Naive thymus-derived CD8-positive, alpha-beta T cell (primary cell): ENCODE data around the gene TIMELESS. TPM values are rescaled to one million over a fixed set of nuclear protein-coding genes. Genes with fewer than 3 reads are reported as not detected.
A peak's percentile ranks its signal among the peaks of the same experiment; 100 is the strongest.

Experiments used
- ATAC-seq, 2 donors: fragments of 150-1000 bp; cut with Tn5 transposase in 1 of 2; sonication (Bioruptor Pico), chemical (Tn5 transposase) in 1 of 2; 1 replicate in 1 of 2; 2 replicates in 1 of 2; pipeline ENCODE4 v1.10.0; 2021; ENCODE audit warnings: mild to moderate bottlenecking in 2 of 2, moderate library complexity in 2 of 2
- POLR2A ChIA-PET: fragments of 350-600 bp; sonication (Branson Sonifier 250); formaldehyde crosslinking; loops from one replicate; lab custom pipeline; 2021; ENCODE audit warnings: antibody characterized with exemption; lab: Charles Lee
- DNase-seq, 10 donors: peaks; one replicate each; pipeline versions ENCODE4 v3.0.0 to v3.0.0-alpha.2; 2020 to 2022
- H3K27ac Mint-ChIP-seq, 10 donors: one replicate each; pipeline ENCODE4 v1.8.0; 2020 to 2022; ENCODE audit warnings: mild to moderate bottlenecking in 10 of 10, mixed read lengths in 10 of 10, moderate library complexity in 4 of 10, inconsistent platforms in 1 of 10
- H3K27me3 Mint-ChIP-seq, 5 donors: one replicate each; pipeline ENCODE4 v1.8.0; 2021 to 2022; ENCODE audit warnings: mixed read lengths in 5 of 5
- H3K36me3 Mint-ChIP-seq, 3 donors: one replicate each; pipeline ENCODE4 v1.8.0; 2020 to 2022; ENCODE audit warnings: mixed read lengths in 3 of 3, mild to moderate bottlenecking in 2 of 3, inconsistent platforms in 1 of 3
- H3K4me1 Mint-ChIP-seq, 4 donors: one replicate each; pipeline ENCODE4 v1.8.0; 2021 to 2022; ENCODE audit warnings: mixed read lengths in 4 of 4
- H3K4me3 Mint-ChIP-seq, 10 donors: one replicate each; pipeline ENCODE4 v1.8.0; 2020 to 2022; ENCODE audit warnings: mild to moderate bottlenecking in 10 of 10, mixed read lengths in 10 of 10, moderate library complexity in 6 of 10, inconsistent platforms in 1 of 10
- H3K9me3 Mint-ChIP-seq, 9 donors: one replicate each; pipeline ENCODE4 v1.8.0; 2020 to 2022; ENCODE audit warnings: mixed read lengths in 9 of 9, mild to moderate bottlenecking in 3 of 9, inconsistent platforms in 1 of 9, moderate library complexity in 1 of 9
- polyA plus RNA-seq, 3 donors: library from polyadenylated mRNA; unstranded; fragments of 300-500 nt; fragmentation: Illumina TruSeq; gene quantifications; one replicate each; pipeline ENCODE4 v1.2.3, GENCODE V29; 2021
- total RNA-seq, 8 experiments: library from RNA in 2 of 8; stranded (reverse) in 2 of 8; gene quantifications; one replicate each; pipeline ENCODE4 v1.2.3 and lab custom pipeline; 2021 to 2026

TIMELESS gene
- total and polyA plus RNA-seq, 5 experiments from 2014 or later = 3.3 to 5.8 (median 4.2) TPM

GRCh38 chr12:56484566-56484965 is 35.3 kb upstream of the TIMELESS start:
- ATAC-seq (no peak), DNase-seq (no peak)
- H3K36me3 Mint-ChIP-seq = no peaks in the 10 kb centered on the region
- no peak overlapping the region for H3K4me3 Mint-ChIP-seq
- H3K4me1 Mint-ChIP-seq = peaks cover 12 to 27% (median 20%) of the 10 kb centered on the region in 4 donors
- H3K27me3 Mint-ChIP-seq = peaks cover 0 to 3% (median 0%) of the 10 kb centered on the region in 5 donors
- H3K9me3 Mint-ChIP-seq = no peaks in the 10 kb centered on the region
- POLR2A ChIA-PET = interaction anchor here (2.7 kb wide), 1 partner anchor 15 kb away, joined by 8 read pairs; the partner anchor contains the start of gene SPRYD4
- peak overlapping the region in 1 of 10 donors; percentile 12 for H3K27ac Mint-ChIP-seq

GRCh38 chr12:56479625-56480024 is 30.4 kb upstream of the TIMELESS start:
- no peak for DNase-seq
- Mint-ChIP-seq H3K4me3 (no peak overlapping the region), H3K9me3 (no peaks in the 10 kb centered on the region), H3K36me3 (peaks cover 0 to 3% (median 0%) of the 10 kb centered on the region in 3 donors), H3K4me1 (peaks cover 0 to 10% (median 5%) of the 10 kb centered on the region in 4 donors), H3K27ac (no peak overlapping the region), H3K27me3 (no peaks in the 10 kb centered on the region)
- no peak for ATAC-seq
- POLR2A ChIA-PET = interaction anchor here (0.9 to 1.7 kb wide), 2 partner anchors 12 to 364 kb away, joined by 5 to 6 read pairs; partner anchors contain the start of gene SPRYD4

GRCh38 chr12:56477521-56478225 is 28.4 kb upstream of the TIMELESS start:
- ATAC-seq (no peak), DNase-seq (no peak)
- H3K36me3 Mint-ChIP-seq = peaks cover 0 to 13% (median 0%) of the 10 kb centered on the region in 3 donors
- H3K27ac Mint-ChIP-seq = peak overlapping the region in 4 of 10 donors; percentile 14 to 62 (median 26)
- peaks cover 0 to 10% (median 7%) of the 10 kb centered on the region in 4 donors for H3K4me1 Mint-ChIP-seq
- H3K9me3 Mint-ChIP-seq = no peaks in the 10 kb centered on the region
- POLR2A ChIA-PET = interaction anchor here (1.3 kb wide), 1 partner anchor 9 kb away, joined by 3 read pairs; the partner anchor contains the start of gene SPRYD4
- no peaks in the 10 kb centered on the region for H3K27me3 Mint-ChIP-seq
- peak overlapping the region in 1 of 10 donors; percentile 3 for H3K4me3 Mint-ChIP-seq

- H3K36me3 Mint-ChIP-seq = peaks cover 0 to 13% (median 0%) of the 10 kb centered on the region in 3 donors
- POLR2A ChIA-PET = interaction anchor here (0.8 to 1.3 kb wide), 2 partner anchors 8 to 13 kb away, joined by 3 read pairs; partner anchors contain the start of gene SPRYD4
- peaks cover 2 to 12% (median 7%) of the 10 kb centered on the region in 4 donors for H3K4me1 Mint-ChIP-seq
- no peaks in the 10 kb centered on the region for H3K9me3 Mint-ChIP-seq
- no peaks in the 10 kb centered on the region for H3K27me3 Mint-ChIP-seq
- ATAC-seq (no peak), DNase-seq (no peak)
- peak overlapping the region in 2 of 10 donors; percentile 23 to 29 for H3K27ac Mint-ChIP-seq
- H3K4me3 Mint-ChIP-seq = no peak overlapping the region
Observed at GRCh38 chr12:56476972-56477432, 27.8 kb upstream of the TIMELESS start.

GRCh38 chr12:56476143-56476542 is 26.9 kb upstream of the TIMELESS start:
- no peak overlapping the region for H3K4me3 Mint-ChIP-seq

GRCh38 chr12:56474389-56474788 is 25.2 kb upstream of the TIMELESS start:
- Mint-ChIP-seq H3K36me3 (peaks cover 0 to 15% (median 0%) of the 10 kb centered on the region in 3 donors), H3K4me1 (peaks cover 13 to 29% (median 20%) of the 10 kb centered on the region in 4 donors), H3K4me3 (no peak overlapping the region), H3K9me3 (no peaks in the 10 kb centered on the region), H3K27me3 (no peaks in the 10 kb centered on the region), H3K27ac (peak overlapping the region in 3 of 10 donors; percentile 38 to 44 (median 41))
- DNase-seq (no peak), ATAC-seq (no peak)
- POLR2A ChIA-PET = no interaction called here

More at GRCh38 chr12:56476143-56476542, 26.9 kb upstream of the TIMELESS start:
- Mint-ChIP-seq H3K27ac (peak overlapping the region in 5 of 10 donors; percentile 36 to 81 (median 45)), H3K27me3 (no peaks in the 10 kb centered on the region), H3K4me1 (peaks cover 6 to 21% (median 12%) of the 10 kb centered on the region in 4 donors), H3K36me3 (peaks cover 0 to 15% (median 0%) of the 10 kb centered on the region in 3 donors), H3K9me3 (no peaks in the 10 kb centered on the region)
- no peak for DNase-seq
- no peak for ATAC-seq
- POLR2A ChIA-PET = interaction anchor here (0.8 kb wide), 1 partner anchor 12 kb away, joined by 3 read pairs; no protein-coding TSS in a partner anchor

GRCh38 chr12:56469007-56469930 is 20.0 kb upstream of the TIMELESS start:
- H3K9me3 Mint-ChIP-seq = no peaks in the 10 kb centered on the region
- no peaks in the 10 kb centered on the region for H3K27me3 Mint-ChIP-seq
- peak overlapping the region; percentile 96 to 99 (median 98) for H3K27ac Mint-ChIP-seq
- peak overlapping the region; percentile 90 to 98 (median 96) for H3K4me3 Mint-ChIP-seq
- ATAC-seq = no peak
- DNase-seq = no peak
- POLR2A ChIA-PET = interaction anchor here (0.5 to 2.4 kb wide), 15 partner anchors 8 to 365 kb away, joined by 3 to 8 read pairs (median 5); partner anchors contain the start of genes GLS2, PA2G4, RNF41 and SMARCC2
- H3K4me1 Mint-ChIP-seq = peaks cover 18 to 39% (median 33%) of the 10 kb centered on the region in 4 donors
- peaks cover 0 to 8% (median 0%) of the 10 kb centered on the region in 3 donors for H3K36me3 Mint-ChIP-seq

- H3K4me1 Mint-ChIP-seq = peaks cover 19 to 42% (median 35%) of the 10 kb centered on the region in 4 donors
- DNase-seq (peak; percentile 91 to 96 (median 93)), ATAC-seq (peak; percentile 94 to 96)
- H3K27me3 Mint-ChIP-seq = no peaks in the 10 kb centered on the region
- peak within 1 kb of the TSS; percentile 90 to 98 (median 96) for H3K4me3 Mint-ChIP-seq
- POLR2A ChIA-PET = interaction anchor here (0.5 to 2.4 kb wide), 20 partner anchors 9 to 366 kb away, joined by 3 to 11 read pairs (median 5); partner anchors contain the start of genes CNPY2, IL23A, MYL6B and PA2G4
- H3K27ac Mint-ChIP-seq = peak within 1 kb of the TSS; percentile 96 to 99 (median 98)
- H3K36me3 Mint-ChIP-seq = peaks cover 0 to 5% (median 0%) of the 10 kb centered on the region in 3 donors
- H3K9me3 Mint-ChIP-seq = no peaks in the 10 kb centered on the region
Observed at GRCh38 chr12:56468216-56469006, 19.2 kb upstream of the TIMELESS start, which contains the start of gene SPRYD4. Gene SPRYD4, plus strand, starts transcription at chr12:56468578. Its CDS starts 14 bp downstream, at chr12:56468592.

GRCh38 chr12:56462565-56462964 is 13.3 kb upstream of the TIMELESS start:
- POLR2A ChIA-PET = interaction anchor here (1.4 kb wide), 1 partner anchor 147 kb away, joined by 3 read pairs; the partner anchor contains the start of gene CNPY2
- ATAC-seq = no peak
- Mint-ChIP-seq H3K4me3 (no peak overlapping the region), H3K9me3 (no peaks in the 10 kb centered on the region), H3K4me1 (peaks cover 3 to 11% (median 6%) of the 10 kb centered on the region in 4 donors), H3K27ac (no peak overlapping the region), H3K27me3 (no peaks in the 10 kb centered on the region), H3K36me3 (no peaks in the 10 kb centered on the region)
- DNase-seq = no peak

- H3K4me1 Mint-ChIP-seq = peaks cover 3 to 9% (median 6%) of the 10 kb centered on the region in 4 donors
- H3K27me3 Mint-ChIP-seq = no peaks in the 10 kb centered on the region
- POLR2A ChIA-PET = interaction anchor here (0.7 to 3.4 kb wide), 5 partner anchors 12 to 203 kb away, joined by 3 to 13 read pairs (median 3); partner anchors contain the start of genes ANKRD52, CNPY2 and TIMELESS
- ATAC-seq (no peak), DNase-seq (no peak)
- H3K9me3 Mint-ChIP-seq = no peaks in the 10 kb centered on the region
- no peaks in the 10 kb centered on the region for H3K36me3 Mint-ChIP-seq
- no peak overlapping the region for H3K27ac Mint-ChIP-seq
- H3K4me3 Mint-ChIP-seq = no peak overlapping the region
Observed at GRCh38 chr12:56461235-56462159, 12.3 kb upstream of the TIMELESS start.
